ENCODE measurements around the gene SSBP2. TPM values are rescaled to one million over a fixed set of nuclear protein-coding genes. Genes with fewer than 3 reads are reported as not detected.

SSBP2 gene
- total RNA-seq, 4 donors from 2014 or later, result 10.9 to 22.3 (median 14.9) TPM

DNA sequence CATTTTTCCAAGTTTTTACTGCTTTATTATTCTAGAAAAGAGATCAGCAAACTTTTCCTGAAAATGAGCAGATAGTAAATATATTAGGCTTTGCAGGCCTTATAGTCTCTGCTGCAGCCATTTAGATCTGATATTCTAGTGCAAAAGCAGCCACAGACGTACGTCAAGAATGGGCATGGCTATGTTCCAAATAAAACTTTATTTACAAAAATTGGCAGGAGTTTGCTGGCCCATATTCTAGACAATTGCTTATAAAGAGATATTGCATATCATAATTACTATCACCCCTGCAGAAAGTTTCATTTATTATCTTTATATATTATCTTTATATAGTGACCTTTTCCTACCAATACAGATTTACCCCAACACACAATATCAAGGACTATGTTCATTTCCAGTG is 195.0 kb downstream of the SSBP2 start:
- no peak overlapping the region for H3K27ac ChIP-seq
- no peaks in the 10 kb centered on the region for H3K9me3 ChIP-seq
- TF ChIP-seq POLR2A (IDR thresholded peaks at IDR 0.05), result no peak
- TF ChIP-seq, protein P1, sequence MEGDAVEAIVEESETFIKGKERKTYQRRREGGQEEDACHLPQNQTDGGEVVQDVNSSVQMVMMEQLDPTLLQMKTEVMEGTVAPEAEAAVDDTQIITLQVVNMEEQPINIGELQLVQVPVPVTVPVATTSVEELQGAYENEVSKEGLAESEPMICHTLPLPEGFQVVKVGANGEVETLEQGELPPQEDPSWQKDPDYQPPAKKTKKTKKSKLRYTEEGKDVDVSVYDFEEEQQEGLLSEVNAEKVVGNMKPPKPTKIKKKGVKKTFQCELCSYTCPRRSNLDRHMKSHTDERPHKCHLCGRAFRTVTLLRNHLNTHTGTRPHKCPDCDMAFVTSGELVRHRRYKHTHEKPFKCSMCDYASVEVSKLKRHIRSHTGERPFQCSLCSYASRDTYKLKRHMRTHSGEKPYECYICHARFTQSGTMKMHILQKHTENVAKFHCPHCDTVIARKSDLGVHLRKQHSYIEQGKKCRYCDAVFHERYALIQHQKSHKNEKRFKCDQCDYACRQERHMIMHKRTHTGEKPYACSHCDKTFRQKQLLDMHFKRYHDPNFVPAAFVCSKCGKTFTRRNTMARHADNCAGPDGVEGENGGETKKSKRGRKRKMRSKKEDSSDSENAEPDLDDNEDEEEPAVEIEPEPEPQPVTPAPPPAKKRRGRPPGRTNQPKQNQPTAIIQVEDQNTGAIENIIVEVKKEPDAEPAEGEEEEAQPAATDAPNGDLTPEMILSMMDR (IDR thresholded peaks at IDR 0.05), result no peak
- no peaks in the 10 kb centered on the region for H3K36me3 ChIP-seq
- H3K4me3 ChIP-seq, result no peak overlapping the region
- no peak for DNase-seq
- H3K4me1 ChIP-seq, result peaks cover 0 to 6% (median 2%) of the 10 kb centered on the region in 4 donors
- no peaks in the 10 kb centered on the region for H3K27me3 ChIP-seq

DNA sequence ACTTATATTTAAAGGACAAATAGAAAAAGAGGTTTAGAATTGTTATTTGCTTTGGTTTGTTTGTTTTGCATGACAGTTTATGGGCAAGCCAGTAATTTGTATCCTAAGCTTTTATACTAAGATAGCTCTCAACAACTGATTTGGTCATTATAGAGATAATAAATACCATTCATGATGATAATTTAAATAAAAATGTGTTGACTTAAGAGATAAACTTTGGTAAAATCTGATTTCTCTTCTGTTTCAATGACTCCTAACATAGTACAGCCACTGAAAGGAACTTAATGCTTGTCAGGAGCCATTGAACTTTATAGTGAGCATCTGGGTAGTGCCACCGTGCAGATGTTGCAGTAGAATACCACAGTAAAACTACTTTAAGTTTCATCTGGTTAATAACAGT is 196.2 kb downstream of the SSBP2 start:
- TF ChIP-seq POLR2A (IDR thresholded peaks at IDR 0.05), result no peak
- H3K36me3 ChIP-seq, result no peaks in the 10 kb centered on the region

DNA sequence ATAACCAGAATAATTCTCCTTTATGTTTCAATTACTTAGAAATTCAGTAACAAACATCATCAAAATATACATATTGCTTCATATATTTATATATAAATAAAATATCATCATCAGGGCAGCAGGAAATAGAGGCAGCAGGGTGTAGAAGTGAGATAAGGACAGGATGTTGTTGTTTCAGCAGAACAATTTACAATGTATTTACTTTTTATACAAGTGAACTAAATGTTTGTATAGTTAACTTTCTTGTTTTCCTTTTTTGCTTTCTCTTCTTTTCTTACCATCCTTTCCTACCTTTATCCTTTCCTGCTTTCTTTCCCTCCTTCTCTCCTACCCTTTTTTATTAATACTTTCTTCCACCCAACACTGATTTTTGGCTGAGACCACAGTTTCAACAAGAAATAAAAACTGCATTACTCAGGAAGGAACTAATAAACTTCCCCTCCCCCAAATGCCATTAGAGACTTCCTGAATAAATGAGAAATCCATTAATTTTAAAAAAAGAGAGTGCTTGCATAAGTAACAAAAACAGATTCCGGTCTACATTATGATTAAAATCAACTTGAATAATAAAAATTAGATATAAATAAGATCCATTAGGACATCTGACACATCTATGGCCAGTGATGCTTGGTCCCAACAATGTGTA is 197.2 kb downstream of the SSBP2 start:
- no peaks in the 10 kb centered on the region for H3K36me3 ChIP-seq
- H3K27ac ChIP-seq, result no peak overlapping the region
- H3K27me3 ChIP-seq, result no peaks in the 10 kb centered on the region
- H3K9me3 ChIP-seq, result no peaks in the 10 kb centered on the region
- H3K4me1 ChIP-seq, result peaks cover 0 to 6% (median 2%) of the 10 kb centered on the region in 4 donors
- no peak for DNase-seq
- H3K4me3 ChIP-seq, result no peak overlapping the region
- TF ChIP-seq, protein P1 (IDR thresholded peaks at IDR 0.05), result no peak

More for the DNA sequence above, 196.2 kb downstream of the SSBP2 start:
- Histone ChIP-seq H3K4me3 (no peak overlapping the region), H3K9me3 (no peaks in the 10 kb centered on the region), H3K4me1 (peaks cover 0 to 6% (median 2%) of the 10 kb centered on the region in 4 donors), H3K27ac (no peak overlapping the region), H3K27me3 (no peaks in the 10 kb centered on the region)
- no peak for DNase-seq

DNA sequence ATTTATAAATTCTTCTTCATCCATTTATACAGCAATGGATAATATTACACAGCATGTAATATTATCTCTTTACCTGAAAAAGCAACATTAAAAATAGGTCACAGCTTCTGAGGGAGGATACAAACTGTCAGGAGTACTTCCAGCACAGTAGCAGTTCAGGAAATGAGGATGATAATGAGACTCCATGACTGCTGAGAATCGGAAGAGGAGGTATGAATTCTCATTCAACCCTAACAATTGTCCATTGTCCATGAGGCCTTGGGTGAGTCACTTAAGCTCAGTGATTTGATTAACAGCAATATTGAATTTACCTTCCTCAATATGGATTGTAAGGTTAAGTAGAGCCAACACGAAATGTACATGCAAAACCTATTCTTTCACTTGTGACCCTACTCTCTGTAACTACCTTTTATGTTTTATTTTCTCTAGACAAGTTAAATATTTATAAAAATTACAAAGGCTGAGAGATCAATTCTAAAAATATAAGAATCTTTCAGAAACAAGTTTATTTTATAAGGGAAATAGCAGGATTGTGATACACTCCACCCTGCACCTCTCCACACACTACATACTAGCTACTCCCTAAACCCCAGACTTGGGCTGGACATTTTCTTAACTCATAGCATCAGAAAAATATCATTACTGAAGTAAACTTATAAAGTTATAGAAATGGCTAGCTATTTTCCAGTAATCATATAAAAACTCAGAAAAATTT is 197.9 kb downstream of the SSBP2 start:
- DNase-seq, result no peak
- no peak overlapping the region for H3K4me3 ChIP-seq
- no peak overlapping the region for H3K27ac ChIP-seq
- no peaks in the 10 kb centered on the region for H3K27me3 ChIP-seq
- peaks cover 0 to 6% (median 2%) of the 10 kb centered on the region in 4 donors for H3K4me1 ChIP-seq
- no peaks in the 10 kb centered on the region for H3K36me3 ChIP-seq
- no peaks in the 10 kb centered on the region for H3K9me3 ChIP-seq
- TF ChIP-seq, protein P1 (IDR thresholded peaks at IDR 0.05), result no peak

DNA sequence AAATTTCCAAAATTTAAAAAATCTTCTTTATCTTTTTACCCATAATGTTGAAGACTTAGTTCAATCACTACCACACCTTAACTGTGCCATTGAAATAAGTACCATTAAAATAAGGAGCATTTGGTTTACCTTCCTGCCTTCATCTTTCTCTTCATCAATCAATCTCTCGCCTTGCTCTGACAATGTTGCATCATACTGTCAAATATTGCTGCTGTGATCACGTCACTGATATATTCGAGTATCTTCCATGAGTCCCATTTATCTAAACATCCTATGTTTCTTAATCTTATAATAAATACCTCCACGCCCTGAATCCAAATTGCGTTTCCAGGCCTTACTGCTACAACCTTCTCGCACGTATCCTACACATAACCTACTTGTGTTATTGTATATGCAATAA is 201.8 kb downstream of the SSBP2 start:
- Histone ChIP-seq H3K36me3 (no peaks in the 10 kb centered on the region), H3K4me1 (peaks cover 0 to 6% (median 2%) of the 10 kb centered on the region in 4 donors), H3K27me3 (no peaks in the 10 kb centered on the region), H3K9me3 (no peaks in the 10 kb centered on the region), H3K27ac (no peak overlapping the region), H3K4me3 (no peak overlapping the region)
- no peak for DNase-seq
- TF ChIP-seq POLR2A (IDR thresholded peaks at IDR 0.05), result no peak
- TF ChIP-seq, protein P1 (IDR thresholded peaks at IDR 0.05), result no peak

DNA sequence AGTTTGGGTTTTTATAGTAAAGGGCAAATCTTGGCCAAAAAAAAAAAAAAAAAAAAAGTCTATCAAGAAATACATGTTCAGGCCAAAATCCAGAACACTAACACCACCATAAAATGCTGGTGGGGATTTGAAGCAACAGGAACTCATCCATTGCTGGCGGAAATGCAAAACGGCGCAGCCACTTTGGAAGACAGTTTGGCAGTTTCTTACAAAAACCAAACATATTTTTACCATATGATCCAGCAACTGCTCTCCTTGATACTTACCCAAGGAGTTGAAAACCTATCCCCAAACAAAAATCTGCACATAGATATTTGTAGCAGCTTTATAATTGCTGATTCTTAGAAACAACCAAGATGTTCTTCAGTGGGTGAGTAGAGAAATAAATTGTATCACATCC is 203.9 kb downstream of the SSBP2 start:
- Histone ChIP-seq H3K4me1 (no peaks in the 10 kb centered on the region), H3K36me3 (no peaks in the 10 kb centered on the region), H3K27me3 (no peaks in the 10 kb centered on the region), H3K4me3 (no peak overlapping the region), H3K27ac (no peak overlapping the region), H3K9me3 (no peaks in the 10 kb centered on the region)
- no peak for DNase-seq
- TF ChIP-seq, protein P1 (IDR thresholded peaks at IDR 0.05), result no peak
- no peak for TF ChIP-seq POLR2A (IDR thresholded peaks at IDR 0.05)

Data from Peyer's patch (tissue), 4 donors.